Measurements from ENCODE around the gene GRIN2A. TPM values are rescaled to one million over a fixed set of nuclear protein-coding genes. Genes with fewer than 3 reads are reported as not detected.

GRIN2A gene
- polyA plus RNA-seq, 2 of the 4 experiments (the other 2 are of a cell fraction), result not detected

- TF ChIP-seq RFX5 (IDR thresholded peaks at IDR 0.05), result no peak
- no peak for TF ChIP-seq MYC (IDR thresholded peaks at IDR 0.05; ENCODE audit: borderline replicate concordance, low read length)
- no peak for TF ChIP-seq POLR2A (IDR thresholded peaks at IDR 0.05; ENCODE audit: low read length)
- TF ChIP-seq FOSL2 (IDR thresholded peaks at IDR 0.05), result no peak
- no peak for TF ChIP-seq FOSL2 (CRISPR knock-in tag; IDR thresholded peaks at IDR 0.05)
- TF ChIP-seq NR3C1 (IDR thresholded peaks at IDR 0.05), result no peak
- TF ChIP-seq, protein P1, sequence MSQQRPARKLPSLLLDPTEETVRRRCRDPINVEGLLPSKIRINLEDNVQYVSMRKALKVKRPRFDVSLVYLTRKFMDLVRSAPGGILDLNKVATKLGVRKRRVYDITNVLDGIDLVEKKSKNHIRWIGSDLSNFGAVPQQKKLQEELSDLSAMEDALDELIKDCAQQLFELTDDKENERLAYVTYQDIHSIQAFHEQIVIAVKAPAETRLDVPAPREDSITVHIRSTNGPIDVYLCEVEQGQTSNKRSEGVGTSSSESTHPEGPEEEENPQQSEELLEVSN (IDR thresholded peaks at IDR 0.05; ENCODE audit: borderline replicate concordance, low read depth), result no peak
- no peak for TF ChIP-seq CHD4 (IDR thresholded peaks at IDR 0.05; ENCODE audit: borderline replicate concordance)
- TF ChIP-seq TP53 (CRISPR knock-in tag; IDR thresholded peaks at IDR 0.05), result no peak
- TF ChIP-seq, protein P2, sequence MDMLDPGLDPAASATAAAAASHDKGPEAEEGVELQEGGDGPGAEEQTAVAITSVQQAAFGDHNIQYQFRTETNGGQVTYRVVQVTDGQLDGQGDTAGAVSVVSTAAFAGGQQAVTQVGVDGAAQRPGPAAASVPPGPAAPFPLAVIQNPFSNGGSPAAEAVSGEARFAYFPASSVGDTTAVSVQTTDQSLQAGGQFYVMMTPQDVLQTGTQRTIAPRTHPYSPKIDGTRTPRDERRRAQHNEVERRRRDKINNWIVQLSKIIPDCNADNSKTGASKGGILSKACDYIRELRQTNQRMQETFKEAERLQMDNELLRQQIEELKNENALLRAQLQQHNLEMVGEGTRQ (IDR thresholded peaks at IDR 0.05), result no peak
- TF ChIP-seq HOXB5 (CRISPR knock-in tag; IDR thresholded peaks at IDR 0.05), result no peak
- TF ChIP-seq HEYL (CRISPR knock-in tag; IDR thresholded peaks at IDR 0.05), result no peak
- no peak for TF ChIP-seq RARB (CRISPR knock-in tag; IDR thresholded peaks at IDR 0.05)
- TF ChIP-seq, protein P3, sequence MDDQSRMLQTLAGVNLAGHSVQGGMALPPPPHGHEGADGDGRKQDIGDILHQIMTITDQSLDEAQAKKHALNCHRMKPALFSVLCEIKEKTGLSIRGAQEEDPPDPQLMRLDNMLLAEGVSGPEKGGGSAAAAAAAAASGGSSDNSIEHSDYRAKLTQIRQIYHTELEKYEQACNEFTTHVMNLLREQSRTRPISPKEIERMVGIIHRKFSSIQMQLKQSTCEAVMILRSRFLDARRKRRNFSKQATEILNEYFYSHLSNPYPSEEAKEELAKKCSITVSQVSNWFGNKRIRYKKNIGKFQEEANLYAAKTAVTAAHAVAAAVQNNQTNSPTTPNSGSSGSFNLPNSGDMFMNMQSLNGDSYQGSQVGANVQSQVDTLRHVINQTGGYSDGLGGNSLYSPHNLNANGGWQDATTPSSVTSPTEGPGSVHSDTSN (IDR thresholded peaks at IDR 0.05), result no peak
- TF ChIP-seq HDAC2 (IDR thresholded peaks at IDR 0.05), result no peak
- TF ChIP-seq HOXA7 (CRISPR knock-in tag; IDR thresholded peaks at IDR 0.05), result no peak
- TF ChIP-seq, protein P4, sequence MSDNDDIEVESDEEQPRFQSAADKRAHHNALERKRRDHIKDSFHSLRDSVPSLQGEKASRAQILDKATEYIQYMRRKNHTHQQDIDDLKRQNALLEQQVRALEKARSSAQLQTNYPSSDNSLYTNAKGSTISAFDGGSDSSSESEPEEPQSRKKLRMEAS (IDR thresholded peaks at IDR 0.05), result no peak
- TF ChIP-seq CBX2 (IDR thresholded peaks at IDR 0.05; ENCODE audit: borderline replicate concordance, low read depth), result no peak
- no peak for TF ChIP-seq RCOR1 (IDR thresholded peaks at IDR 0.05; ENCODE audit: low read depth, low read length)
- no peaks in the 10 kb centered on the region for H3K9me3 ChIP-seq
- ChIA-PET CTCF (no interaction called here), POLR2A (no interaction called here)
- FAIRE-seq, result no peak
- DNase-seq (ENCODE audit: low read depth in 1 of 2, low spot score in 1 of 2), result no peak
- WGBS (ENCODE audit: missing lambda C conversion rate), result 0% methylated on average over 2 of the region's 2 CpGs
- H3K4me1 ChIP-seq, result no peaks in the 10 kb centered on the region
- no peak overlapping the region for H3K27ac ChIP-seq
- no peak overlapping the region for H3K4me2 ChIP-seq
- no peak overlapping the region for H3K4me3 ChIP-seq
- ATAC-seq, result no peak
These were observed 327.6 kb downstream of the GRIN2A start for GRCh38 chr16:9854675-9855074.

DNA sequence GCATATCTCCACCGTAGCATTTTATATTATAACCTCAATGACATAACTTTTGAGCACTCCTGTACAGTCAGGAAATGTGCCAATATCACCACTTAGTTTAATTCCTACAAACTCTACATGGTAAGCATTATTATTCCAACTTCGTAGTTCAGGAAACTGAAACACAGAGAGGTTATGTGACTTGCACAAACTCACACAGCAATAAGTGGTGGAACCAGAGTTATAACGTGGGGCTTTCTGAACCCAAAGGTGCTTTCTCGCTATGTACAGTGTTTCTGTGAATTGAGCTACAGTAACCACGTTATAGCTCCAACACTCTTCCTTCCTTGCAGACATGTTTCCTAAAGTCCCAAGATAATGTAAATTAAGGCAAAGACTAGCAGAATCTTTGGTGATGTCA is 330.2 kb downstream of the GRIN2A start:
- no peak for DNase-seq (ENCODE audit: low read depth in 1 of 2, low spot score in 1 of 2)
- 11% methylated on average over 5 of the region's 5 CpGs for WGBS (ENCODE audit: missing lambda C conversion rate)
- no peak for FAIRE-seq
- Histone ChIP-seq H3K4me3 (no peak overlapping the region), H3K9me3 (no peaks in the 10 kb centered on the region), H3K27ac (no peak overlapping the region), H3K4me2 (no peak overlapping the region), H3K4me1 (no peaks in the 10 kb centered on the region; the same call in 2 of the 3 replicates)
- CTCF ChIA-PET, result no interaction called here
- no peak for ATAC-seq
- TF ChIP-seq ESRRA (IDR thresholded peaks at IDR 0.05; ENCODE audit: borderline replicate concordance, low read length), result no peak
- TF ChIP-seq HOXA7 (CRISPR knock-in tag; IDR thresholded peaks at IDR 0.05), result no peak
- no peak for TF ChIP-seq ELK1 (IDR thresholded peaks at IDR 0.05; ENCODE audit: low read depth, low read length)
- no peak for TF ChIP-seq CEBPB (IDR thresholded peaks at IDR 0.05)
- TF ChIP-seq TP53 (CRISPR knock-in tag; IDR thresholded peaks at IDR 0.05), result no peak
- no peak for TF ChIP-seq MAZ (IDR thresholded peaks at IDR 0.05; ENCODE audit: borderline replicate concordance, low read depth, low read length)
- TF ChIP-seq EHF (CRISPR knock-in tag; IDR thresholded peaks at IDR 0.05), result no peak
- no peak for TF ChIP-seq FOSL2 (IDR thresholded peaks at IDR 0.05)
- TF ChIP-seq FOSL2 (CRISPR knock-in tag; IDR thresholded peaks at IDR 0.05), result no peak
- no peak for TF ChIP-seq JUNB (IDR thresholded peaks at IDR 0.05)
- TF ChIP-seq EHMT2 (IDR thresholded peaks at IDR 0.05; ENCODE audit: low read depth), result no peak
- no peak for TF ChIP-seq FOXS1 (CRISPR knock-in tag; IDR thresholded peaks at IDR 0.05)
- TF ChIP-seq BHLHE40 (IDR thresholded peaks at IDR 0.05; ENCODE audit: low read depth, low read length), result no peak
- no peak for TF ChIP-seq KDM1A (IDR thresholded peaks at IDR 0.05; ENCODE audit: low read depth)
- TF ChIP-seq, protein P4 (IDR thresholded peaks at IDR 0.05), result no peak
- no peak for TF ChIP-seq MAFK (IDR thresholded peaks at IDR 0.05; ENCODE audit: partially characterized antibody)
- TF ChIP-seq REST (IDR thresholded peaks at IDR 0.05), result no peak
- TF ChIP-seq RFX5 (IDR thresholded peaks at IDR 0.05), result no peak
- TF ChIP-seq TFCP2L1 (CRISPR knock-in tag; IDR thresholded peaks at IDR 0.05), result no peak
- TF ChIP-seq NR3C1 (IDR thresholded peaks at IDR 0.05), result no peak
- POLR2A ChIA-PET, result no interaction called here
